Testis (tissue), 2 donors: ENCODE measurements around the gene SMIM38.

Source experiments
- POLR2A ChIP-seq: fragments of 450-650 bp; IDR thresholded peaks from one replicate; pipeline ENCODE4 v1.6.1; 2017; ENCODE audit warnings: antibody characterized with exemption, mild to moderate bottlenecking, moderate library complexity
- TF ChIP-seq, protein P1 (sequence below), 3 experiments: fragments of 450-650 bp in 2 of 3; fragments of 200-600 bp in 1 of 3; sonication (generic) in 1 of 3; IDR thresholded peaks; one replicate each; pipeline ENCODE4 v1.5.1; 2016 to 2019; ENCODE audit warnings: antibody characterized with exemption in 3 of 3, mild to moderate bottlenecking in 2 of 3, moderate library complexity in 1 of 3

DNA sequence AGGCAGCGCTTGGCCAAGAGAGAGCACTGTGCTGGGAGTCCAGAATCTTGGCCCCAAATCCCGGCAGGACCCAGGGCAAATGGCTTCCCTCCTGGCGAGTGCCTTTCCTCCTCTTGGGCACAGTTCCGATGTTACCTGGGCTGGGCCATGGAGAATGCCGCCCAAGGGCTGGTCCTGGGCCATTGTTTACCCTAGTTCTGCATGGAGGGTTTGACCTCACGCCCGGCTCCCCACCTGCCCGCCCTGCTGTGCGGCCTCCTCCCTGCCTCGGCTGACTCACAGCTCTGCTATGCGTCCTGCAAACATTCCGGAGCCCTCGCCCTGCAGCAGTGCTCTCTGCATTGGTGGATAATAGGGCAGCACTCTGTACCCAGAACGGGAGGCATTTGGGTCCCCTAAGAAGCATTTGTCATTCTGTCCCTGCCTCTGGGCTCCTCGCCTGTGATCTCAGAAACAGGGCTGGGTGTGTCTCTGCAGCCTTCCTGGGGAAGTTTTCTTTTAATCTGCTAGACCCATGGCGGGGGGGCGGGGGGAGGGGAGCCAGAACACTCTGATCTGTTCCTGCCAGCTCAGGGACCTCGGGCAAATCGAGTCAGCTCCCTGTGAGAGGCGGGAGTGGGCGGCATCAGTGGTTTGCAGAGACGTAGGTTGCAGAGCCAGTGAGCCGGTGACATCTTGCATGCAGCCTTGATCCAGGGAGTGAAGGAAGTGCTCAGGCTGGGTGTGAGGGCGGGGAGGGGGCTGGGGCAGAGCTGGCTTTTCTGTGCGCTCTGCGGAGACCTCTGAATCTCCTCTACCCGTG lies 32.9 kb upstream of the SMIM38 start:
- TF ChIP-seq, protein P1, sequence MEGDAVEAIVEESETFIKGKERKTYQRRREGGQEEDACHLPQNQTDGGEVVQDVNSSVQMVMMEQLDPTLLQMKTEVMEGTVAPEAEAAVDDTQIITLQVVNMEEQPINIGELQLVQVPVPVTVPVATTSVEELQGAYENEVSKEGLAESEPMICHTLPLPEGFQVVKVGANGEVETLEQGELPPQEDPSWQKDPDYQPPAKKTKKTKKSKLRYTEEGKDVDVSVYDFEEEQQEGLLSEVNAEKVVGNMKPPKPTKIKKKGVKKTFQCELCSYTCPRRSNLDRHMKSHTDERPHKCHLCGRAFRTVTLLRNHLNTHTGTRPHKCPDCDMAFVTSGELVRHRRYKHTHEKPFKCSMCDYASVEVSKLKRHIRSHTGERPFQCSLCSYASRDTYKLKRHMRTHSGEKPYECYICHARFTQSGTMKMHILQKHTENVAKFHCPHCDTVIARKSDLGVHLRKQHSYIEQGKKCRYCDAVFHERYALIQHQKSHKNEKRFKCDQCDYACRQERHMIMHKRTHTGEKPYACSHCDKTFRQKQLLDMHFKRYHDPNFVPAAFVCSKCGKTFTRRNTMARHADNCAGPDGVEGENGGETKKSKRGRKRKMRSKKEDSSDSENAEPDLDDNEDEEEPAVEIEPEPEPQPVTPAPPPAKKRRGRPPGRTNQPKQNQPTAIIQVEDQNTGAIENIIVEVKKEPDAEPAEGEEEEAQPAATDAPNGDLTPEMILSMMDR (IDR thresholded peaks at IDR 0.05) = no peak
- no peak for TF ChIP-seq POLR2A
